GM18519 (cell line): ENCODE measurements around the gene SRGAP1.
"Not testable (repeated sequence)": the region's sequence is repeated elsewhere in the genome, so short reads cannot be mapped to it uniquely, and the experiment has no call there.

ENCODE experiments used
- ATAC-seq: cut with Tn5 transposase; IDR thresholded peaks from one replicate; pipeline ENCODE4 v1.9.1; 2021; ENCODE audit warnings: mild to moderate bottlenecking, moderate library complexity; ENCODE audit not compliant: unreplicated experiment, low FRiP score

The SRGAP1 gene

DNA sequence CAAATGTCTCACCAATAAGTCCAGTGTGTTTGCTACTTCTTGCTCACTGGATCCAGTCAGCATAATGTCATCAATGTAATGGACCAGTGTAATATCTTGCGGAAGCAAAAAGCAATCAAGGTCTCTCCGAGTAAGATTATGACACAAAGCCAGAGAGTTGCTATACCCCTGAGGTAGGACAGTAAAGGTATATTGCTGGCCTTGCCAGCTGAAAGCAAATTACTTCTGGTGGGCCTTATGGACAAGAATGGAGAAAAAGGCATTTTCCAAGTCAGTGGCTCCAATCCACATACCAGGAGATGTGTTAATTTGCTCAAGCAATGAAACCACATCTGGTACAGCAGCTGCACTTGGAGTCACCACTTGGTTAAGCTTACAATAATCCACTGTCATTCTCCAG, 288.2 kb downstream of the SRGAP1 start:
- ATAC-seq = not testable (repeated sequence)

DNA sequence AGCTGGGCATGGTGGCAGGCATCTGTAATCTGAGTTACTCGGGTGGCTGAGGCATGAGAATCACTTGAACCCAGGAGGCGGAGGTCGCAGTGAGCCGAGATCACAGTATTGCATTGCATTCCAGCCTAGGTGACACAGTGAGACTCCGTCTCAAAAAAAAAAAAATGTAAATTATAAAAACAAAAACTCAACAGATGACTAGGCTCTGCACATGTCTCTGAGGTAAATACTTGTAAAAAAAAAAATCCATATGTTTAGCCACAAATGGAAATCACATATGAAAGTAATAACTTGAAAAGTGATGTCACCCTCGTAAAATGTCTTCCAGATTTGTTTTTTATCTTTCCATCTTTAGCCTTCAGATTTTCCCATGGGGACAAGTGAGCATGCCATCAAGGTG, 292.6 kb downstream of the SRGAP1 start:
- no peak for ATAC-seq

DNA sequence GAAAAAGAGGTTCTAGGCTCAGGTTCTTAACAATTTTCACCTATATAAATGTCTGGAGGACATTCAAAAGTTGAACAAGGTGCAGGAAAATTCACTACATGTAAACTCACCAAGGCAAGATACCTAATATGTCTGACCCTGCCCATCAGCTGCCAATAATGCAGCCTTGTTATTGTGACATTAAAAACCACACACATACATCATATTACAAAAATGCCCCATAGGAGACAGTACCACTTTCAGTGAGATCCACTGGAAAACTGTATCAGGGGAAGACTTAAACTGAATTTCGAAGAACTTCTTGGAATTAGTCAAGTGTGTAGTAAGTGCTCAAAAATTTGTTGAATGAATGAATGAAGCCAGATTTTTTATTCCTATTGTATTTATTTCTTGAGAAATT, 294.5 kb downstream of the SRGAP1 start:
- no peak for ATAC-seq

GRCh38 chr12:64142382-64142781, 297.9 kb downstream of the SRGAP1 start:
- ATAC-seq = no peak

DNA sequence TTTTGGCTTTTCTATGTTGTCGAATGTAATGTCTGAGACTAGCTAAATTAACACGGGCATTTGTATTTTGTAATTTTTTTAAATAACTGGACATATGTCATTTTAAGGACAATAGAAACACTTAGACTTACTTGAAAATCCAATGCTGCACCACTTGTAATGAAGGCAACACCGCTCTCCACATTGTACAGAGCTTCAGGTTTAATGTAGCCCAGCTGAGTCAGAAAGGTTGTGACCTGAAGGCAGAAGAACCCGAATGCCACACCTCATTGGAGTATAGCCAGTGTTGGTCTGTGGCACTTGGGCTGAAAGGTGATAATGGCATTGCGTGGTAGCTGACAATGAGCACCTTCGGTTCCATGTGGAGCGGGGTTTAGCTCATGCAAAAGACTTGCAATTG, 298.3 kb downstream of the SRGAP1 start:
- no peak for ATAC-seq

DNA sequence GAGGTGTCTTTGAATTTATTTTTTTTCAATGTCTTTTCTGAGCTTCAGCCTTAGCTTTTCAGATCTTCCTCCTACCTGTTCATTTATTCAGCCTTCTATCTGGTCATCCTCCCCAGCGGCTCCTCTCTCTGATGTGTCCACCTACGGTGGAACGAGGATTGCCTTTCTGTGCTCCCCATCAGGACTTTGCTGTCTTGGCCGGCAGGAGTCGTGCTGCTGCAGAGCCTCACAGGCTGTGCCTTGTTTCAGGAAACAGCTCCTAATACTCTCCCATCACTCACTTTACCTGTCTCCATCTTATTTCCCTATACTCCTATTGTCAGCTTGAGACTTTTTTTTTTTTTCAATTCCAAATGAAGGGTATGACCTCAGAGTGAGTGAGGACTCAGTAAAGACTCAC, 300.7 kb downstream of the SRGAP1 start:
- ATAC-seq = no peak

DNA sequence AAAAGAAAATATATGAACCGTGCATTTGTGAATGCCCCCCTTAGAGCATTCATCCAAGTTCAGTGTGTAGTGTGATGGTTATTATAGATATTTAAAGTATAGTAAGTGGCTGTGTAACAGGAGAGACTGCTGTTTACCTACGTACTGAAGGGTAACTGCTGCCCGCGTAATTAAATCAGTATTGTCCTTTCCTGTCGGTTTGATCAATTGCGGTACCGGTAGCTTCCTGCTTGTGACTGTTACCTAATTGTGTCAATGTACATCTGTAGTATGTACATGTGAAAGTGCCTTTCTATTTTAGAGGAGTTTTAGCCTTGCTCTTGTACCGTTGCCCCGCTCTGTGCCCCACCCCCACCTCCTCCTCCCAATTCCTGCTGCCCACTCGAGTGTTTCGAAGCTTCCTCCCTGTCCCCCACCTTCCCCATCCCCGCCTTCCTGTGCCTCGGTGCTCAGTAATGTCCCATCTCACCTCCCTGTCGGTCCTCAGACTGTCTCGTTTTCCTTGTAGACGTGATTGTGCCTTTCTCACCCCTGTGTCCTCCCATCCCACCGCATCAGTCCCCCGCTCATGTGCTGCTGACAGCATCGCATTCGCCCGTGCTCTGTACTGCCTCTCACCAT, 302.6 kb downstream of the SRGAP1 start:
- no peak for ATAC-seq

- no peak for ATAC-seq
Observed at GRCh38 chr12:64147875-64148274, 303.4 kb downstream of the SRGAP1 start.

GRCh38 chr12:64154677-64155076, 310.2 kb downstream of the SRGAP1 start:
- ATAC-seq = no peak

- ATAC-seq = no peak
Observed at GRCh38 chr12:64157110-64157509, 312.6 kb downstream of the SRGAP1 start.

GRCh38 chr12:64160021-64160710, 315.7 kb downstream of the SRGAP1 start:
- no peak for ATAC-seq

- ATAC-seq = no peak
Observed at GRCh38 chr12:64160711-64161060, 316.2 kb downstream of the SRGAP1 start.

- not testable (repeated sequence) for ATAC-seq
Observed at GRCh38 chr12:64166606-64167005, 322.1 kb downstream of the SRGAP1 start.

GRCh38 chr12:64167041-64167440, 322.5 kb downstream of the SRGAP1 start:
- not testable (repeated sequence) for ATAC-seq

GRCh38 chr12:64170024-64170423, 325.5 kb downstream of the SRGAP1 start:
- no peak for ATAC-seq

- ATAC-seq = no peak
Observed at GRCh38 chr12:64170730-64171129, 326.2 kb downstream of the SRGAP1 start.

DNA sequence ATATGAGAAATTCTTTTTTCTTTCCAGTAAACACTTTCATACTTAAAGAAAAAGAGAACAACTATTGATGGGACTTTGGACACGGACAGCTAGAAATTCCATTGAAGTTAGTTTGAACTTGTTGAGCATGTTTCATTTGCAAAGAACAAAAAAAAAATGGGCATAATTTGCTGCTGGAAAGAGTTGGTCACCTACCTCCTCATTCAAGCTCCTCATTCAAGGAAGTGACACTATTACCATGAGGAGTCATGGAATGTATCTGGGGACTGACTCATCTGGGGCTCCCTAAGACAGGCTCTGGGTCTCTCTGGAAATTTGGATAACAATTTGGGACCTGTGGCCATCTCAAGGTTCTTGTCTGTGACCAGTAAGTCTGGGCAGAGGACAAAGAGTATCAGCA, 327.2 kb downstream of the SRGAP1 start:
- ATAC-seq = no peak

GRCh38 chr12:64172143-64172970, 327.9 kb downstream of the SRGAP1 start:
- no peak for ATAC-seq

- no peak for ATAC-seq
Observed at GRCh38 chr12:64173456-64173855, 329.0 kb downstream of the SRGAP1 start.

DNA sequence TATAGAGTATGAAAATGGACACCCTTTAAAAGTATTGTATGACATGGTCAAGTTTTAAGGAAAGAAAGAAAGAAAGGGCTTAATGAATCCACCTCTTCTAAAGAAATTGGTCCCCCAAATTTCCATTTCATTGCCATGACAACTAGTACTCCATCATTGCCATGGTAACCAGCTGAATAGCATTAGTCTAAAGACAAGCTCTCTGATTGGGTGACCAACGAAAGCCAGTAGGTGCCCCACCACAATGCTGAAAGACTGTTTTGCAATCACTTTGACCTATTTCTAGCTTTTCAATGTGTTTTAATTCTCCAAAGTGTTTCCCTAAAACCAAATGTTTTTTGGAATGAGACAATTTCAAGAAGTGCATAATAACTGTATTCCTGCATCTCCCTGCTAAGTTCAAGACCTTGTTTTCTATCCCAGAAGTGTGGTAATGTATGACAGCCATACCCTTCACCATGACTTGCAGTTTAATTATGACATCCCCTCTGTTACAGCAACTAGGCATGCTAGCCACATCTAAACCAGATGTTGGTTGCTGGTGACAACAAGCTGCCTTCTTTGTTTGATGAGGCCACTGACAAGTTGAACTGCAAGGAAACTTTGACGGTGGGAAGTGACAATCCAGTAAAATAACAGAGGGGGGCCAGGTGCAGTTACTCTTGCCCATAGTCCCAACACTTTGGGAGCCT, 330.9 kb downstream of the SRGAP1 start:
- no peak for ATAC-seq

- ATAC-seq = no peak
Observed at GRCh38 chr12:64177001-64177400, 332.5 kb downstream of the SRGAP1 start.
